Peyer's patch (tissue), 4 donors: ENCODE measurements around the gene NAXE. TPM values are rescaled to one million over a fixed set of nuclear protein-coding genes. Genes with fewer than 3 reads are reported as not detected.
"Not testable (repeated sequence)": the region's sequence is repeated elsewhere in the genome, so short reads cannot be mapped to it uniquely, and the experiment has no call there.

ENCODE experiments used
- DNase-seq, 3 donors: peaks; one replicate each; pipeline ENCODE4 v3.0.0-alpha.2; 2017 to 2019
- H3K27ac ChIP-seq, 4 donors: fragments of 200-600 bp; sonication (generic); one replicate each; pipeline ENCODE4 v1.5.1; 2016 to 2019
- H3K27me3 ChIP-seq, 2 donors: fragments of 200-600 bp; sonication (generic); one replicate each; pipeline ENCODE4 v1.5.1; 2019
- H3K36me3 ChIP-seq, 3 donors: fragments of 200-600 bp; sonication (generic); one replicate each; pipeline ENCODE4 v1.5.1; 2016 to 2019
- H3K4me1 ChIP-seq, 4 donors: fragments of 200-600 bp; sonication (generic); one replicate each; pipeline ENCODE4 v1.5.1; 2016 to 2019
- H3K4me3 ChIP-seq, 4 donors: fragments of 200-600 bp; sonication (generic); 1 replicate in 3 of 4; 2 replicates in 1 of 4; pipeline ENCODE4 v1.5.1; 2016 to 2019; ENCODE audit warnings: mild to moderate bottlenecking in 1 of 4
- H3K9me3 ChIP-seq, 4 donors: fragments of 200-600 bp; sonication (generic); one replicate each; pipeline ENCODE4 v1.5.1; 2016 to 2019; ENCODE audit warnings: mild to moderate bottlenecking in 1 of 4
- POLR2A ChIP-seq, 2 donors: fragments of 450-650 bp; IDR thresholded peaks; one replicate each; pipeline ENCODE4 v1.5.1; 2017; ENCODE audit warnings: antibody characterized with exemption in 2 of 2, mild to moderate bottlenecking in 2 of 2, moderate library complexity in 2 of 2
- total RNA-seq, 4 donors: library from RNA; depleted of rRNA; stranded (reverse); fragments of >200 nt; gene quantifications; one replicate each; pipeline ENCODE4 v1.1.0, GENCODE V29; 2016
- TF ChIP-seq, protein P1 (sequence below), 6 experiments: fragments of 450-650 bp in 4 of 6; fragments of 200-600 bp in 2 of 6; sonication (generic) in 1 of 6; IDR thresholded peaks; one replicate each; pipeline ENCODE4 v1.5.1; 2017 to 2019; ENCODE audit warnings: antibody characterized with exemption in 6 of 6, mild to moderate bottlenecking in 3 of 6, moderate library complexity in 1 of 6

NAXE gene
- total RNA-seq, 4 donors from 2014 or later: 38.0 to 96.5 (median 73.1) TPM

DNA sequence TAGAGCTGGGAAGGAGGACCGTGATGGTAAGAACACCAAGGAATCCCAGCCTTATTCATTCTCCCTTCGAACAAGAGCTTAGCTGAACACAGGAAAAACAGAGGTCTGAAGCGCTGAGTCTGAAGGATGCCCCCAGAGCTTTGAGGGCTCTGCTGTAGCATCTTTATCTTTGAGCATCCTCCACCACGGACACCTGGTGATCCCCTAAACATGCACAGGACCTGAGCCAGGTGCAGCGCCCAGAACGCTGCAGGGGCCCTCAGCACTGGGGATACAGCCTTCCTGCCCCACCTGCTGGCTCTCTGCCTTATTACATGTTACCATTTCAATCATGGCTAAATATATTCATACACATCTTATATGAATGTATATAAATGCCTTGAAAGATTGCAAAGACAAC, 17.4 kb downstream of the NAXE start:
- Histone ChIP-seq H3K4me3 (no peak overlapping the region), H3K27ac (no peak overlapping the region), H3K4me1 (no peaks in the 10 kb centered on the region), H3K36me3 (no peaks in the 10 kb centered on the region), H3K9me3 (no peaks in the 10 kb centered on the region), H3K27me3 (no peaks in the 10 kb centered on the region)
- no peak for TF ChIP-seq POLR2A (IDR thresholded peaks at IDR 0.05)
- TF ChIP-seq, protein P1, sequence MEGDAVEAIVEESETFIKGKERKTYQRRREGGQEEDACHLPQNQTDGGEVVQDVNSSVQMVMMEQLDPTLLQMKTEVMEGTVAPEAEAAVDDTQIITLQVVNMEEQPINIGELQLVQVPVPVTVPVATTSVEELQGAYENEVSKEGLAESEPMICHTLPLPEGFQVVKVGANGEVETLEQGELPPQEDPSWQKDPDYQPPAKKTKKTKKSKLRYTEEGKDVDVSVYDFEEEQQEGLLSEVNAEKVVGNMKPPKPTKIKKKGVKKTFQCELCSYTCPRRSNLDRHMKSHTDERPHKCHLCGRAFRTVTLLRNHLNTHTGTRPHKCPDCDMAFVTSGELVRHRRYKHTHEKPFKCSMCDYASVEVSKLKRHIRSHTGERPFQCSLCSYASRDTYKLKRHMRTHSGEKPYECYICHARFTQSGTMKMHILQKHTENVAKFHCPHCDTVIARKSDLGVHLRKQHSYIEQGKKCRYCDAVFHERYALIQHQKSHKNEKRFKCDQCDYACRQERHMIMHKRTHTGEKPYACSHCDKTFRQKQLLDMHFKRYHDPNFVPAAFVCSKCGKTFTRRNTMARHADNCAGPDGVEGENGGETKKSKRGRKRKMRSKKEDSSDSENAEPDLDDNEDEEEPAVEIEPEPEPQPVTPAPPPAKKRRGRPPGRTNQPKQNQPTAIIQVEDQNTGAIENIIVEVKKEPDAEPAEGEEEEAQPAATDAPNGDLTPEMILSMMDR (IDR thresholded peaks at IDR 0.05): peak; percentile 21 to 73 (median 62)
- DNase-seq: peak in 2 of 3 donors; percentile 61 to 80

DNA sequence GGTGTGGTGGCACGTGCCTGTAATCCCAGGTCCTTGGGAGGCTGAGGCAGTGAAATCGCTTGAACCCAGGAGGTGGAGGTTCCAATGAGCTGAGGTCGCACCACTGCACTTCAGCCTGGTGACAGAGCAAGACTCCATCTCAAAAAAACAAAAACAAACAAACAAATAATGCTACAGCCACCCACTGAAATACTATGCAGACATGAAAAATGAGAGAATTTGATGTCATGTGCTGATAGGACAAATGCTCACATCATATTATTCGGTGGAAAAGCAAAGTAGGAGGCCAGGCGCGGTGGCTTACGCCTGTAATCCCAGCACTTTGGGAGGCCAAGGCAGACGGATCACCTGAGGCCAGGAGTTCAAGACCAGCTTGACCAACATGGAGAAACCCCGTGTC, 18.5 kb downstream of the NAXE start:
- H3K9me3 ChIP-seq, H3K4me1 ChIP-seq, H3K4me3 ChIP-seq, H3K27me3 ChIP-seq, H3K27ac ChIP-seq, H3K36me3 ChIP-seq, DNase-seq: not testable (repeated sequence)

DNA sequence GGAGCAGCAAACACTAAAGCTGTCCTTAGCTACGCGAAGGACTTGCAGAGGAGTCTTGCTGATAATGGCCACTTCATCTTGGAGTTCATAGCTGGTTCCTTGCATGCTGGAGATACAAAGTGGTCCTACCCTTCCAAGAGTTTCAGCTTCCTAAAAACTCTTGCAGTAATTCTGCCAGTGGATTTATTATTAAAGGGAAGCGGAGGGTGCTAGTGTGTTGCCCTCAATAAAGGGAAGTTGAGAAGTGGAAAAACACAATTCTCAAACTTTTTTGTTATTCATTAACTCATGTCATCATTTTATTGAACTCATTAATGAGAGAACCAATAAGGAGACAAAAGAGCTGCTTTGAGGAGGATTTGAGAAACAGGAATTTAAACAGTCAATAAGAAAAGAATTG, 21.1 kb downstream of the NAXE start:
- no peak overlapping the region for H3K27ac ChIP-seq
- H3K4me3 ChIP-seq: no peak overlapping the region
- no peaks in the 10 kb centered on the region for H3K36me3 ChIP-seq
- DNase-seq: no peak
- no peak for TF ChIP-seq POLR2A (IDR thresholded peaks at IDR 0.05)
- TF ChIP-seq, protein P1 (IDR thresholded peaks at IDR 0.05): no peak
- no peaks in the 10 kb centered on the region for H3K9me3 ChIP-seq
- peaks cover 0 to 10% (median 0%) of the 10 kb centered on the region in 4 donors for H3K4me1 ChIP-seq
- no peaks in the 10 kb centered on the region for H3K27me3 ChIP-seq

DNA sequence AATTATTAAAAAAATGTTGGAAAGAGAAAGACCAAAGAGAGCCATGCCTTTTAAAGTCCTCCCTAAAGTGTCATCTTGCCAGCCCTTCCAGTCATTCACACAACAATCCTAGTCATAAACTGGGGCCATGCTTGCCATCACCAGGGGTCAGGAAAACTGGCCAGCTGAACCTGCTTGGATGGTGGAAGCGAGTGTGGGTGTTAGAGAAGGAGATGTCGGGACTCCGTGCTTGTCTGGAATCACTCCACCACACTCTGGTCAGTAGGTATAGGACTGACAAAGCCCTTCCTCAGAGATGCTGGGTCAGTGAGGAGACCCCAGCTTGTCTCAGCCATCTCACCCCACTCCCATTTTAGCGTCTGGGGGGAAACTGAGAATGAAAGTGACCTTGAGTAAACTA, 24.4 kb downstream of the NAXE start:
- Histone ChIP-seq H3K27me3 (no peaks in the 10 kb centered on the region), H3K27ac (peak overlapping the region in 2 of 4 donors; percentile 57 to 77), H3K9me3 (no peaks in the 10 kb centered on the region), H3K36me3 (no peaks in the 10 kb centered on the region), H3K4me3 (no peak overlapping the region), H3K4me1 (peaks cover 0 to 10% (median 0%) of the 10 kb centered on the region in 4 donors)
- no peak for DNase-seq
- TF ChIP-seq, protein P1 (IDR thresholded peaks at IDR 0.05): no peak

DNA sequence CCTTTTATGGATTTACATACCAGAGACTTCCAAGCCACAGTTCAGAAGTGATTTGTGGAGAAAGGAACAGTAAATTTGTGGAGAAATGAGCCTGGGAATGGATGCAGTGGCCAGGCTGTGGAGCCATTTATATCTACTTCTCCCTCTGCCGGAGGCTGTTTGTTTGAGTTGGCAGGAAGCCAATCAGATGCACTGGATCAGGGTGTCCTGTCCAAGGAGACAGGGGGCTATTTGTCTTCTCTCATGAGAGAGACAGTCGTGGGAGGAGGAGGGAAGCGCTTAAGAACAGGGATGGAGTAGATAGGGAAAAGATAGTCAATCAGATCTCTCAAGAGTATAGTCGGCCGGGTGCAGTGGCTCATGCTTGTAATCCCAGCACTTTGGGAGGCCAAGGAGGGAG, 24.9 kb downstream of the NAXE start:
- Histone ChIP-seq H3K27me3 (no peaks in the 10 kb centered on the region), H3K4me1 (peaks cover 0 to 10% (median 0%) of the 10 kb centered on the region in 4 donors), H3K9me3 (no peaks in the 10 kb centered on the region), H3K27ac (peak overlapping the region in 2 of 4 donors; percentile 57 to 77), H3K36me3 (no peaks in the 10 kb centered on the region), H3K4me3 (no peak overlapping the region)
- no peak for DNase-seq
- no peak for TF ChIP-seq POLR2A (IDR thresholded peaks at IDR 0.05)
- TF ChIP-seq, protein P1 (IDR thresholded peaks at IDR 0.05): no peak

DNA sequence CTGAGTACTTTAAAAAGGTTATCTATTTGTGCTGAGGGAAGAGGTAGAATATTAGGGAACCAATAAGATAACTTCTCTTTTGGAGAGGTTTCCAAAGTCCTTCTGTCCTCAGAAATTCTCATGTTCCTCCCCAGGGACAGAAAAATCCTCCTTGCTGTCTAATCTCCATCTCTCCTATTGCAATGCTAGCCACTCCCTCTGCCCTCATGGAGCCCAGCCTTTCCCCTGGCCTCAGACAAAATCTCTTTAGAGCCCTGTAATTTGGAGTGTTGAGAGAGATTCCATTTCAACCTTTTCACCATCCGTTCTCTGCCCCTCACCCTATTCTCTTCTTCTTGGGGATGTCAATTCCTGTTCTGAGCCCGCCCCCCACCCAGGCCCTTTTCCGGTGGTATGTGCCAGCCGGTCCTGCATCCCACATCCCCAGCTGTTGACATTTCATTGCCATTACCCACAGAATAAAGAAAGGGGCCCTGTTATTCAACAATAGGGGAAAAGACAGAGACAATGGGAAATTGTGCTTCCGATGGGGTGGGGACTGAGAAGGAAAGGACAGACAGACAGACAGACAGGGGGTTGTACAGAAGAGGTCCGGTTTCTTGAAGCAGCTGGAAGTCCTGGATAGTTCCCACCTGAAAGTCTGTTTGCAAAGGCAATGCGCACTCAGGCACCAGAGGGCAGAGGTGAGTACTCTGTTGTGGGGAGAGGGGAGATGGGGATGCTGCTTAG, 27.4 kb downstream of the NAXE start, which contains the start of gene HAPLN2:
HAPLN2 (plus strand) TSS at position 563 of the 729 bp plus-strand sequence. CDS start 4,076 bp downstream, outside the sequence.
- DNase-seq: no peak
- Histone ChIP-seq H3K4me1 (peaks cover 2 to 17% (median 4%) of the 10 kb centered on the region in 4 donors), H3K27ac (no peak within 1 kb of the TSS), H3K27me3 (peaks cover 0 to 7% of the 10 kb centered on the region in 2 donors), H3K9me3 (no peaks in the 10 kb centered on the region), H3K4me3 (no peak within 1 kb of the TSS), H3K36me3 (no peaks in the 10 kb centered on the region)
- no peak for TF ChIP-seq POLR2A (IDR thresholded peaks at IDR 0.05)
- TF ChIP-seq, protein P1 (IDR thresholded peaks at IDR 0.05): peak in 3 of 6 experiments; percentile 13 to 33 (median 21)
